Measurements from ENCODE around the gene ATG2A.

The ATG2A gene

DNA sequence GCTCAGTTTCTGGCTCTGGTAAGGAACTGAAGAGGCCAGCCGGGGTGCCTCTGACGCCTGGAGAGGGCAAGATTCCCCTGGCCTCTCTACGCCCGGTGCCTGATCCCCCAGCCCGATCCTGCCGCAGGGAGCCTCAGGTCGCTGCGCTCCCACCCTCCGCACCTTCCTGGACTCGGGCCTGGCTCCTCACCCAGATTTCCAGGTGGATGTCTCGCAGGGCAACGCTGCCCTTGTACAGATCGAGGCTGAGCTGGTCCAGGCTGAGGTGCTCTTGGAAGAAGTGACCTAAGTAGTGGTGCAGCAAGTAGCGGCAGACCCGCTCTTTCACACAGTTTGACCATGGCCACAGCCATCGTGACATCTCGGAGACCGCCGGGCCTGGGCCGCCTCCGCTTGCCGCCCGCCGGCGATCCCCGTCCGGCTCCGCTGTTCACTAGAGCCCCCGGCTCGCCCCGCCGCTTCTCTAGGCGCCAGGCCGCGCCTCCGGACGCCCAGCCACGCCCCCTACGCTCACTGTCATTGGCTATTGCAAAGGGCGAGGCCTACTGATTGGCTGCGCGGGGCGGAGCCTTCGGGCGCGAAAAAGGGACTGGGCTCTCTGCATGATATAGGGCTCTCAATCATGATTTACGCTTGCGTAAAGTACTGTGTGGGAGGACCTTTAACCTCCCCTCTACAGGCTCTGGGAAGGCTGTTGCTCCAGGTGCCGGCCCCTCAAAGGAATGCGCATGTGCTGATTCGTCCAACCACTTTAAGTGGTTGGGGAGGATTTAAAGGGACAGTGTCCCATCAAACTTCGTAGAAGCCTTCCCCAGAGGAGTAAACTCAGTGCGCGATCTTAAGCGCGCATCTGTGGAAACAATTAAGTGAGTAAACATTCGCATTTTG is at the start of gene ATG2A:
TSS of gene ATG2A (minus strand) at position 435 of the 888 bp plus-strand sequence. CDS start at position 361, 74 bp downstream.
- peak; percentile 99 for DNase-seq

DNA sequence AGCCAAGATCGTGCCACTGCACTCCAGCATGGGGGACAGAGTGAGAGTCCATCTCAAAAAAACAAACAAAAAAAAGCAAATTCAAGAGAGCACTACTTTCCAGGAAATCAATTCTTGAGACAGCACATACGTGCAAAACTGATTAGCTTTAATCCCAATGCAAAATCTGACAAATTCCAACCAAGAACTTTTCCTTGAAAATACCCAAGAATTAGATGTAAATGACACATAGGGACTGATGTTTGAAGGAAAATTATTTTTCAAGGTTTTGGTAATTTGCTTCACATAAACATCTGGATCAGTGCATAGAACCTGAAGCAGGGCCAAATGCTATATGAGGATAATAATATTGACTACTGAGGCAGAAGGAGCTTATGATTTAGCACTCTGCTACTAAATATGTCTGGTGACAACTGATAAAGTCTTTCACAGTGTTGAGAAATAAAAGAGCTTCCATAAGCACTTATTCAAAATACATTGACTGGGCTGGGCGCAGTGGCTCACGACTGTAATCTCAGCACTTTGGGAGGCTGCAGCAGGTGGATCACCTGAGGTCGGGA is 46.1 kb upstream of the ATG2A start:
- DNase-seq, result no peak

DNA sequence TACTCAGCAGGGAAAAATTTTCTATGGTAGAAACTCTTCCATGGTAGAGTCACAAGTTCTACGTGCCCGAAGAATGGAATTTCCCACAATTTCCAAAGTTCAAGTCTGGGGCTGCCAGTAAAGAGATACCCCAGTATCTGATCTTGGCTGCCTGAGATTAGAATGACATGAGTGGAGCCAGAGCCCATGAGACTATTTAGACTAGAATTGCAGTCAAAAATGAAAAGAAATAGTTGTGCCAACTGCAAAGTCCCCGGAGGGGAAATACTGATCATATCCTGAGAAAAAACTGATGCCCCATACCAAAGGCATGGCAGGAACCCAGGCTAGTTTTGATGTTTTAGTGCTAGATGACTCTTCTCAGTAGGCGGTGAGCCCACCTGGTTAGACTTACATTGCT is 43.7 kb upstream of the ATG2A start:
- no peak for DNase-seq

DNA sequence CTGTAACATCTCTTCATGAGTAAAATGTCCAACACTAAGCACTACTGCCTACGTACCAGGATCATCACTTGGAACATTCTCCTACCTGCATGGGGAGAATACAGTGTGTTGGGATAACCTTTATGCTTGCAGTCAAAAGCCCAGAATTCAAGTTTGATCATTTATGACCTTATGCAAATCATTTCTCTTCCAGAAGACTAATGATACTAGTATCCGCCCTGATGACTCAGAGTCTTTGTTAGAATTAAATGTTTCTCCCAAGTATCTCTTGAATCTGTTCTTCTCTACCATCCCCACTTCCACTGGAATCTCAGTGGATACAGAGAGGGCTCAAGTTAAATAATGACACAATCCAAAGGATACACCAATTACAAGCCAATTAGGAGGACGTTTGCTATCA is 42.5 kb upstream of the ATG2A start:
- DNase-seq, result no peak

DNA sequence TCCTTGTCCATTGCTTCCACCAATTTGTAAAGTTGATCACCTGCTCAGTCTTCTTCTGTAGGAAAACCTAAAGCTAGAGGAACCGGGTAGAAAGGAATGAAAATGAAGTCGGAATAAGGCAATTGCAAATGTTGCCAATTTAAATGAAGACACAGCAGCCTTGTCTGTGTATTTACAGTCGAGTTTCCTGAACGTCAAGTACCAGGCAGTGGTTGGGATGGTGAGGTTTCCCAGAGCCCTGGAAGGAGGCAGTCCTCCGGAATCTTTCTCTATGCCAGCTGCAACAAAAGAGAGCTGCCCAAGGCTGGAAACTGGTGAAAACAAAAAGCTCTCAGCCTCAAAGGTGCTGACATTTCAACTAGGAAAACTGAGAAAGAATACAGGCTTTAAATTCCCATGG is 37.2 kb upstream of the ATG2A start:
- DNase-seq, result no peak

DNA sequence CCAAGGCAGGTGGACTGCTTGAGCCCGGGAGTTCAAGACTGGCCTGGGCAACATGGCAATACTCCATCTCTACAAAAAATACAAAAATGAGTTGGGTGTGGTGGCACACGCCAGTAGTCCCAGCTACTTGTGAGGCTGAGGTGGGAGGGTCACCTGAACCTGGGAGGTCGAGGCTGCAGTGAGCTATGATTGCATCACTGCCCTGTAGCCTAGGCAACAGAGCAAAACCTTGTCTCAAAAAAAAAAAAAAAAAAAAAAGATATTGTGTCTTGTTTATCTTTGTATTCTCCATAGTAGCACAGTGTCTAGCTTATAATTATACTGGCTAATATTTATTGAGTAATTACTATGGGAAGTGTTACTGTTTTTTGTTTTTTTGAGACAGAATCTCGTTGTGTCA is 34.5 kb upstream of the ATG2A start:
- no peak for DNase-seq

DNA sequence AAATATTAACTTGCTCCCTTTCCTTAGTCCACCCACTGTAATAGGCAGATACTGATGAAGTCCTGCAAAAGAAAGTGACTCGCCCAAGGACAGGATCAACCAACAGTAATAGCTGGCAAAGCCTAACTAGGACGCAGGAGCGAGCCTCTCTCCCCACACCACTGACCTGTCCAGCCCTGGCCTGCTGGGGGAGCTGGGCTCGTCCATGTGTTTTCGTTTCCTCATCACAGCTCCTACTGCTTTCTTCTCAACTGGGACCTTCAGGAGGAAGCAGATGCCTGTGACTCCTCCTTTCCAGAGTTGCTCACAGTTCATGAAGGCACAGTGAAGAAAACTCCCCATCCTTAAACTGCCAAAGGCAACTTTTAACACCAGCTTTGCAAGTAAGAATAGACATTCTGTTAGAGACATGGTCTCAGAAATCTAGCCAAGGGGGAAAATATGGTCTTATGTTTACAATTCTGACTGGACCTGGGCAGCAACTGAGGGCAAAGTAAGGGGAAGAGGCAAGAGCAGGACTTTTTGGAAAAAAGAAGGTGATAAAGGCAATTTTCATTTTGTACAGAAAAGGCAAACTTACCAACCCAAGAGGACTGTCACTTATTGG is 30.3 kb upstream of the ATG2A start:
- DNase-seq, result no peak

DNA sequence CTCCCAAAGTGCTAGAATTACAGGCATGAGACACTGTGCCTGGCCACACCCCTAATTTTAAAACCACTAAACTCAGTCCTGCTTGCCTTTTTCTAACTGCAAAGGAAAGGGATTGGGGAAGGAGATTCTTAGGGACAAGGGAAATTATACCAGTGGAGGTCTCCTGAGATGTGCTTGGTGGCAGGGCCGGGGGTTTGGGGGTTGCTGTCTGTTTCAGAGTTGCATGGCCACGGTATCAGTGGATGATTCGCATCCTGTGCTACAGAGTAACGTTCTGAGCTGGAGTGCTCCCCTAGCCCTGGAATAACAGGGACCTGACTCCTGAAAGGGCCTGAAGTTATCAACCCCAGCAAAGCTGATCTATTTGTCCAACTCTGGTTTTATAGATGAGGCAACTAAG is 19.5 kb upstream of the ATG2A start:
- no peak for DNase-seq

DNA sequence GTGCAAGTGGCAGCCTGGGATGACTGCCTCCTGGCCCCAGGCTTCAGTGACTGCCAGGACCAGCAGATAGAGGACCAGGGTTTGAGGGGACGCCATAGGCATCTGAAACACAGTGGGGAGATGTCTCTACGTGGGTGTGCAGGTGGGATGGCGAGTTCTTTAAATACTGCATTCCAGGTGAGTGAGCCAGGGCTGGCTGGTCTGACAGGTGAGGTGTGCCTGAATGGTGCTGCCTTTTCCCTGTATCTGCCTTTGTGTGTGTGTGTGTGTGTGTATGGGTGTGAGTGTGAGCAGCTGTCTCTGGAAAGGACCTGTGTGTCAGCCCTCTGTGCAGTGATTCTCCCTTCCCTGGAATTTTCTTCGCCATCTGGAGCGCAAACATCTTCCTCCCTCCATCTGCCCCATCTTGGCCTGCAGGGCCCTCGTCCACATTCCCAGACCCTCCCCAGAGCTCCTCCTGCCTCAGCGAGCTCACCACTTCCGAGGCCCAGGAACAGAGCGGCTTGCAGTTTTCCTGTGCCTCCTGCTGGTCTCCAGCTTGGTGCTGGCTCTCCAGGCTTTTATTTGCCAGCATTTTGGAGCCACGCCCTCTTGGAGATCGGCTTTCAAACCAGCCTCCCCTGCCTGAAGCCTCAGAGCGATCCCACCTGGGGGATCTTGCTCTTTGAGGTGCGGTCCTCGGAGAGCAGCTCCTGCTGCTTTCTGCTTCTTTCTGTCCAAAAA is 18.5 kb upstream of the ATG2A start, which contains the start of gene GPHA2:
TSS of gene GPHA2 (minus strand) at position 535 of the 723 bp plus-strand sequence. CDS start at position 102, 433 bp downstream.
- DNase-seq, result no peak

DNA sequence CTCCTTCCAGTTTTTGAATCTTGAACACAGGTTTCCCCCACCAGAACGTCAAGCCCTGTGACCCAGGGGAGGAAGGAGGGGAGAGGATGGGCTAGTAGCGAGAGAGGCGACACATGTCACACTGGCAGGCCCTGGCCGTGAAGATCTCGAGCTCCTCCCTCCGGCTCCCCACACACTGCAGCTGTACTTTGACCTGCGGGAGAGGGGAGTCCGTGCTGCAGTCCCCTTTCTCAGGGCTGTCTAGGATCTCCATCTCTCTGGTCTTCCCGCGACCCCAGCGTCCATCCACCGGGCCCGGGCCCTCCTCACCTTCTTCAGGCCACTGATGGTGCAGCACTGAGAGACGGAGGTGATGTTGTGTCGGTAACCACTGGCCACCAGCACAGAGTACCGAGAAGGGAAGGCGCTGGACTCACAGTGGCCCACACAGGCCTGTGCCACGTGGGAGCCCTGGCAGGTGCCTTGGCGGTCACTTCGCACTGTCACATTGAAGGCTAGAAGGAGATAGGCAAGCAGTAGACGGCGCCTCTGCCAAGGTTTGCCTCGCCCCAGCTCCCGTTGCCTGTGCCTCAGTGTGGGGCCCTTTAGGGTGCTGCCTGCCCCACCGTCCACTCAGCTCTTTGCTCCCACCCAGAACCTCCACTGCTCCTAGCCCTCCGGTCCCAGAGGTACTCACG is 17.8 kb upstream of the ATG2A start:
- DNase-seq, result no peak

DNA sequence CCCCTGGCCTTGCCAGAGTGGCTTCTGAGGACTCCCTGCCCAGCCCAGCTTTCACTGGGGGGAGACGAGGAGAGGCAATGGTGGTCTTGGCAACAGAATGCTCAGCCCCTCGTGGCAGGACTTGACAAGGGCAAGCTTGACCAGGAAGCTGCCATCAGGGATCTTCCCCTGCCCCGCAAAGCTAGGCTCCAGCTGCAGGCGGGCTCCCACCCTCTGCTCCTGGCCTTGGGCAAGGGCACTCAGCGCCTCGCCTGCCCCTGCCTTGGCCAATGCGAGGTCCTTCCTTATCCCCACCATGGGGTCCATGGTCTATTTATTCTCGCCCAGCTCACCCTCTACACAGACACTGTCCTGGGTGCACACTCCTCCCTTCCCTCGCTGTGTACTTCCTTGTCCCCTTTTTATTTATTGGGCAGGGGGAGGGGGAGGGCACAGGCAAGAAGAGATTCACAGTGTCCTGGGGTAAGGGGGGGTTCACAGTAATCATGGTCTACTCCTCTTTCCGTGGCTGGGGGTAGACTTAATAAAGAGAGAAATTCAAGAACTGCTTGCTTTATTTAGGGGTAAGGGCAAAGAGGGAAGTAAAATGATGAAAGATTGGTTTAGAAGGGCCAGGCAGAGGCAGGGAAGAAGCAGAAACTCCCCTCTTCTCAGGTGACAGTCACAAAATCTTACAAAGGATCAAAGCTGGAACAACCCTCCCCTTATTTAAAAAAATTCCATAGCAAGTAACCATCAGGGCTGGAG is 17.1 kb upstream of the ATG2A start:
- no peak for DNase-seq

DNA sequence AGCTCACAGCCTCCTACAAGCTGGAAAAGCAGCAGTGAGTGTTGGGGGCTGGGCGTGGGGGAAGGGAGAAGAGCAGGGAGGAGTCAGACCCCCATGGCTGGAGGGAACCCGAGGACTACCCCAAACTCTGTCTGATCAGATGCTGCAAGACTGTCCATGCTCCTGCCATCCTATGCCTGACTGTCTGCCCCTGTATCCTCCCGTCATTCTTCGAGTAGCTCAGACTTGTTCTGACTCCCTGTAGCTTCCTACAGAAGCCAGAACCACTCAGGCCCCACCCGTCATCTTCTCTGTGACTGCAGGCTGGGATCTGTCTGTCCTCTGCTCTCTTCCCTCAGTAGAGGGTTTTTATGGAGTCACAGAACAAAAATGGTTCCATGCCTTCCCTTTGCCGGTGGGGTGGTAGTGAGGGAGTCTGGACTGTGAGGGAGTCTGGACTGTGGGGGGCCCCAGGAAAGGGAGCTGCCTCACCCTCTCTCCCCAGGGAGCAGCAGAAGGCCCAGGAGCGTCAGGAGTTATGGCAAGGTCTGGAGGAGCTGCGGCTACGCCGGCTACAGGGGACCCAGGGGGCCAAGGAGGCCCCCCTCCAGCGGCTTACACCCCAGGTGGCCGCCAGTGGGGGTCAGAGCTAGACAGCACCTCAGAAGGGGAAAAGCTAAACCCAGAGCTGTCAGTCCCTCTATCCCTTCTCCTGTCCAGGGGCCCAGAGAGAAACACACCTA is 16.4 kb upstream of the ATG2A start:
- DNase-seq, result no peak

DNA sequence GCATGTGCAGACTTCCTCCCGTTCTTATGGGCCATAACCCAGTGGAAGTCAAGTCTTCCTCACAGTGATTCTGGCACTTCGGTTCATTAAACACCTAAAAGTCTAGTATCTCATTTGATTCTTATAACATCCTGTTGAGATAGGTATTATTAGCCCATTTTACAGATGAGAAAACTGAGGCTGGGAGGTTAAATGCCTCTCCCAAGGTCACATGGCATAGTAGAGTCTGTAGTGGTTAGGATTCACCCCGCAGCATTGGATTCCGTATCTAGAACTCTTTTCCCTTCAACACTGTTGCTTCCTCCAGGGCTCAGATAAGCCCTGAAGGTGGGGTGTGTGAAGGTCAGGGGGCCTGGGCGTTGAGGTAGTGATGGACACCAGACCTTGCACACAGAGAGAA is 15.3 kb upstream of the ATG2A start:
- DNase-seq, result no peak

DNA sequence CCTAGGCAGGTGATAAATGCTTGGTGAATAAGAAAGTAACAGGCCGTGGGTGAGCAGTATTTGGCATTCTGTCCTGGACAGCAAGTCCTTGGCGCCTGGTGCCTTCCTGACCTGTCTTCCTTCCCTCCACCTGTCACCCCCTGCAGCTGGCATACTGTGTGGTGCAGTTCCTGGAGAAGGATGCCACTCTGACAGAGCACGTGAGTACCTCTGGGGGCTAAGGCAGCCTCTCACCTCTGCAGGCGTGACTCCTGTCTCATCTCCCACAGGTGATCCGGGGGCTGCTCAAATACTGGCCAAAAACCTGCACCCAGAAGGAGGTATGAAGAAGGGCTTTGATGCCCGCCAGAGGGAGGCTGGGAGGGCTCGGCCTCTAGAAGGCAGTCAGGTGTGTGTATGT is 14.3 kb upstream of the ATG2A start:
- no peak for DNase-seq

DNA sequence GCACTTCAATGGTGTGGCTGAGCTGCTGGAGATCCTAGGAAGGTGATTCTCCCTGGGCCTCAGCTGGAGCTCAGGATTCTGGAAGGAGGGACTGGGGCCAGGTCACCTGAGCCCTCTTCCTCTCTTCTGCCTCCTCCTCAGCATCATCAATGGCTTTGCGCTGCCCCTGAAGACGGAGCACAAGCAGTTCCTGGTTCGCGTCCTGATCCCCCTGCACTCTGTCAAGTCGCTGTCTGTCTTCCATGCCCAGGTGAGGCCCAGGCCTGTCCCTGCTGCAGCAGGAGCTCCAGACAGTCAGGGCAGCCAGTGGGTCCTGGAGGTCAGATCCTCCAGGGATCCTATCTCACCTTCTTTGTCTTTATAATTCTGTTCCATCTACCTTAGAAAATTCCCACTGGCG is 13.3 kb upstream of the ATG2A start:
- DNase-seq, result no peak

DNA sequence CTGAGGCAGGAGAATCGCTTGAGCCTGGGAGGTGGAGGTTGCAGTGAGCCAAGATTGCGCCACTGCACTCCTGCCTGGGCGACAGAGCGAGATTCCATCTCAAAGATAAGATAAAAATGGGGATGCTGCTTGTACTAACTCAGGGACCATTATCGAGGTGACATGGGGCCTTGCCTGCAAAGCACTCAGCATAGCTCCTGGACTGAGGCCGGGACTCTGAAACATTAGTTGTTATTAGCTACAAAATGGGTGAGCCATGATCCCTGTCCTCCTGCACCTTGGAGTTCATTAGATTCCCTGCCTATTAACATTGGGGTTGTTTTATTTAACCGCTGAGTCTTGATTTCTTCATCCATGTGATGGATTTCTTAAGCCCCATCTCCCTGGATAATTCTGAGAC is 12.6 kb upstream of the ATG2A start:
- DNase-seq, result no peak

DNA sequence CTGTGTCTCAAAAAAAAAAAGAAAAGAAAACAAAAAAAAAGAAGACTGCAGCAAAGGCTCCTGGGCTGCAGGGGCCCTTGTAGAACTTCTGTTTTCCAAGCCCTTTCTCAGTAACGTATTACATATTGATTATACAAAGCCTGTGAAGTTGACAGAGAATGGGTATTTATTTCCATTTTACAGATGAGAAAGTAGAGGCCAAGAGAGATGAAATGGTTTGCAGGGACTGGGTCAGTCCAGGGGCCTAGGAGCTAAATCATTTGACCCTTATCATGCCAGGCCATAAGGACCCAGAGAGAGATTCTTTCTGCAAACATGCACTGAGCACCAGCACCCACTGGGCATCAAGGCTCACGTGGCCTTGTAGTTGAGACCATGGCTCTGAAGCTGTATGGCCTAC is 11.9 kb upstream of the ATG2A start:
- no peak for DNase-seq

DNA sequence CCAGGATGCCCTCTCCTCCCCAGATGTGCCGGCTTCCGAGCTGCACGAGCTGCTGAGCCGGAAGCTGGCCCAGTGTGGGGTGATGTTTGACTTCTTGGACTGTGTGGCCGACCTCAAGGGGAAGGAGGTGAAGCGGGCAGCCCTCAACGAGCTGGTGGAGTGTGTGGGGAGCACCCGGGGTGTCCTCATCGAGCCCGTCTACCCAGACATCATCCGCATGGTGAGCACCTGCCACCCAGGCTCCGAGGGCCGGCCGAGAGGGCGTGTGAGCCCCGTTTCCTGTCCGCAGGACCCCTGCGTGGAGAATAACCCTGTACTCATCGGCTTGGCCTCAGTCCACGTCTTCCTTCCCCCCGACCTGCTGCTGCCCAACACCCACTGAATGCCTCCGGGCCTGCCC is 9.7 kb upstream of the ATG2A start:
- DNase-seq, result no peak

DNA sequence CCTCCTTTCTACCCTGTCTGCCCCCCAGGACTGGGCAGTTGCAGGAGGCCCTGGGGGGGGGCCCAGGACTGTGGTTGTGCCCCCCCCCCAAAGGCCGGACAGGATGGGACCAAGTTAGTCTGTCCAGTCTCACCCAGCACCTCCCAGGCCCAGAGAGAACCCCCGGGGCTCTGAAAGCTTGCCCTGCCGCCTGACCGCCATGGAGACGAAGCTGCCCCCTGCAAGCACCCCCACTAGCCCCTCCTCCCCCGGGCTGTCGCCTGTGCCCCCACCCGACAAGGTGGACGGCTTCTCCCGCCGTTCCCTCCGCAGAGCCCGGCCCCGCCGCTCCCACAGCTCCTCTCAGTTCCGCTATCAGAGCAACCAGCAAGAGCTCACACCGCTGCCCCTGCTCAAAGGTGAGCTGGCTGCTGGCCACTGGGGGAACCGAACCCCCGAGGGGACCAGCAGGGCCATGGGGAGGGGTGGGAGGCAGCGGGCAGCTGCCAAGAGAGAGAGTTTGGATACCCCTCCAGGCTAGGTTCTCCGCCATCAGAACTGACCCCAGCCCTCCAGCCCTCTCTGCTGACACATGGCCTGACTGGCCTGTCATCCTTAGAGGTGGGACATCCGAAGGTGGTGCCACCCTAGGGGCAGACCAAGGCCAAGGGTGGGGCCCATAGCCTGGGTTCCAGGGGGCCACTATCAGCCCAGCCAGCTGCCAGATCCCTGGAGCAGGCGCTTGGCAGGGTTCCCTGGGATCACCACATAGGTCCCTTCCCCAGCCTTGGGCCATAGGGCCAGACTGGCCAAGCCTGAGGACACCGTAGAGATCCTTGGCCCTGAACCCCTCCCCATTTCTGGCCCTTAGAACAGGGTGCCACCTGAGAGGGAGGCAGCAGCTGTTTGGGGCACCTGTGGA is 8.8 kb upstream of the ATG2A start:
- no peak for DNase-seq

DNA sequence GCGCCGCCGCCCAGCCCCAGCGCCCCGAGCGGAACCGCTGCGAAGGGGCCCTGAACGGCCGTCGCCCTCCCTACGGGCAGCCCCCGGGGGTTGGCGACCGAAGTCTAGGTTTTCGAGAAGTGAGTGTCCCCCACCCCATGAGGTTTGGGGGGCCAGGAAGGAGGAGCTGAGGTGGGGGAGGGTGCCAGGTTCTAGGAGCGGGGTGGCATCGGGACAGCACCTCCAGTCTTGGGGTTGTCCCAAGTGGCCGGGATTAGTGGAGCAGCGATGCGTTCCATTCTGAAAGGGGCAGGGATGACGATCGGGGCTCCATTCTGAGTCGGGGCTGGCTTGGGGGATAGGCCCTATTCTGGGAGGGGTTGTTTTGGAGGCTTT is 7.9 kb upstream of the ATG2A start:
- peak; percentile 6 for DNase-seq
